Trophoblast cell (in vitro differentiated cells and primary cell): ENCODE results near the gene APH1A.

Experiments used
- DNase-seq, 2 donors: peaks; one replicate each; pipeline ENCODE4 v3.0.0-alpha.2; 2016
- H2AFZ ChIP-seq: 2 replicates; pipeline ENCODE4 v1.6.1; 2013; ENCODE audit warnings: low read length, moderate library complexity, mild to moderate bottlenecking; ENCODE audit not compliant: insufficient read depth, poor library complexity
- H2AK5ac ChIP-seq: 2 replicates; pipeline ENCODE4 v1.6.1; 2013; ENCODE audit warnings: mild to moderate bottlenecking, low read length
- H2BK120ac ChIP-seq: 2 replicates; pipeline ENCODE4 v1.6.1; 2013; ENCODE audit warnings: low read length, mild to moderate bottlenecking, moderate library complexity; ENCODE audit not compliant: insufficient read depth, poor library complexity
- H2BK12ac ChIP-seq: 2 replicates; pipeline ENCODE4 v1.6.1; 2013; ENCODE audit warnings: mild to moderate bottlenecking, low read length, moderate library complexity
- H2BK5ac ChIP-seq: 2 replicates; pipeline ENCODE4 v1.6.1; 2013; ENCODE audit warnings: low read length, low read depth, moderate library complexity, mild to moderate bottlenecking; ENCODE audit not compliant: poor library complexity
- H3K14ac ChIP-seq: 2 replicates; pipeline ENCODE4 v1.6.1; 2013; ENCODE audit warnings: mild to moderate bottlenecking, low read length
- H3K18ac ChIP-seq: 2 replicates; pipeline ENCODE4 v1.6.1; 2013; ENCODE audit warnings: mild to moderate bottlenecking, low read length
- H3K23ac ChIP-seq: 2 replicates; pipeline ENCODE4 v1.6.1; 2013; ENCODE audit warnings: low read length
- H3K27ac ChIP-seq: 2 replicates; pipeline ENCODE4 v1.5.1; 2013; ENCODE audit warnings: low read depth, mild to moderate bottlenecking, inconsistent platforms, low read length, moderate library complexity
- H3K27me3 ChIP-seq: 2 replicates; pipeline ENCODE4 v1.6.1; 2013; ENCODE audit warnings: inconsistent platforms, mild to moderate bottlenecking, low read length, moderate library complexity; ENCODE audit not compliant: insufficient read depth
- H3K36me3 ChIP-seq, 2 experiments: 1 replicate in 1 of 2; 2 replicates in 1 of 2; pipeline ENCODE4 v1.6.1; 2013; ENCODE audit warnings: low read length in 2 of 2, mild to moderate bottlenecking in 2 of 2, moderate library complexity in 1 of 2; ENCODE audit not compliant: insufficient read depth in 2 of 2, control insufficient read depth in 1 of 2
- H3K4ac ChIP-seq: 2 replicates; pipeline ENCODE4 v1.6.1; 2013; ENCODE audit warnings: low read depth, mild to moderate bottlenecking, low read length, moderate library complexity
- H3K4me1 ChIP-seq, 2 experiments: 1 replicate in 1 of 2; 2 replicates in 1 of 2; pipeline ENCODE4 v1.6.1; 2013; ENCODE audit warnings: low read length in 2 of 2, mild to moderate bottlenecking in 2 of 2, moderate library complexity in 1 of 2; ENCODE audit not compliant: insufficient read depth in 2 of 2, control insufficient read depth in 1 of 2
- H3K4me2 ChIP-seq: 2 replicates; pipeline ENCODE4 v1.6.1; 2013; ENCODE audit warnings: inconsistent platforms, mild to moderate bottlenecking, low read length, moderate library complexity
- H3K4me3 ChIP-seq: 2 replicates; pipeline ENCODE4 v1.5.1; 2013; ENCODE audit warnings: mild to moderate bottlenecking, low read depth, low read length, inconsistent platforms
- H3K79me1 ChIP-seq: one replicate; pipeline ENCODE4 v1.6.1; 2013; ENCODE audit warnings: low read length
- H3K79me2 ChIP-seq: 2 replicates; pipeline ENCODE4 v1.6.1; 2013; ENCODE audit warnings: low read length, mild to moderate bottlenecking; ENCODE audit not compliant: control insufficient read depth, insufficient read depth, poor library complexity
- H3K9ac ChIP-seq: 2 replicates; pipeline ENCODE4 v1.6.1; 2013; ENCODE audit warnings: mild to moderate bottlenecking, low read length
- H3K9me3 ChIP-seq: 2 replicates; pipeline ENCODE4 v1.6.1; 2013; ENCODE audit warnings: low read depth, mild to moderate bottlenecking, control low read depth, inconsistent platforms, low read length; ENCODE audit not compliant: insufficient read depth
- H4K12ac ChIP-seq: 2 replicates; pipeline ENCODE4 v1.6.1; 2013; ENCODE audit warnings: low read depth, mild to moderate bottlenecking, low read length, moderate library complexity
- H4K8ac ChIP-seq: 2 replicates; pipeline ENCODE4 v1.6.1; 2013; ENCODE audit warnings: low read depth, mild to moderate bottlenecking, low read length, moderate library complexity
- H4K91ac ChIP-seq: one replicate; pipeline ENCODE4 v1.6.1; 2013; ENCODE audit warnings: low read depth, mild to moderate bottlenecking, low read length, moderate library complexity
- WGBS: extraction: QIAGEN DNeasy Blood & Tissue Kit; methylation state at CpG from one replicate; pipeline ENCODE4 v1.1.7; 2013; ENCODE audit warnings: missing lambda C conversion rate; ENCODE audit not compliant: insufficient read length, insufficient coverage; ENCODE audit errors: extremely low coverage; 5-methylcytosine and 5-hydroxymethylcytosine counted together

The APH1A gene

DNA sequence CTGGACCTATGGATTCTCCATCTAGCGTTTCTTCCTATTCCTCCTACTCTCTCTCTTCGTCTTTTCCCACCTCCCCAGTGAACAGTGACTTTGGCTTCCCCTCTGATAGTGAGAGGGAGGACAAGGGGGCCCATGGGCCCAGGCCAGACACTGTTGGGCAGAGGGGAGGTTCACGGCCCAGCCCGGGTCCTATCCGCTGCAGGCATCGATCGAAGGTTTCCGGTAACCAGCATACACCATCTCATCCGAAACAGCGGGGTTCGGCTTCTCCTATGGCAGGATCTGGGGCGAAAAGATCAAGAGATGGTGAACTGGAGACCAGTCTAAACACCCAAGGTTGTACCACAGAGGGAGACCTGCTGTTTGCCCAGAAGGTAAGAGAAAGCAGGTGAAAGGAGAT is 14.4 kb upstream of the APH1A start:
- no peak overlapping the region for H4K8ac ChIP-seq
- H3K23ac ChIP-seq, result no peak overlapping the region
- H2BK120ac ChIP-seq, result no peak overlapping the region
- H2AK5ac ChIP-seq, result no peak overlapping the region
- H3K18ac ChIP-seq, result no peak overlapping the region
- no peak overlapping the region for H3K14ac ChIP-seq
- no peak overlapping the region for H4K91ac ChIP-seq
- H3K36me3 ChIP-seq, result no peaks in the 10 kb centered on the region
- no peak overlapping the region for H2BK12ac ChIP-seq
- peaks cover 17% of the 10 kb centered on the region for H3K27me3 ChIP-seq
- WGBS, result no CpG with 5 or more reads among the region's 12 CpGs
- H3K79me2 ChIP-seq, result no peaks in the 10 kb centered on the region
- H3K4me1 ChIP-seq, result peaks cover 7 to 16% of the 10 kb centered on the region in 2 experiments
- H3K4me2 ChIP-seq, result no peak overlapping the region
- no peak overlapping the region for H4K12ac ChIP-seq
- no peak overlapping the region for H3K4ac ChIP-seq
- H3K9ac ChIP-seq, result no peak overlapping the region
- H3K79me1 ChIP-seq, result no peaks in the 10 kb centered on the region
- H3K27ac ChIP-seq, result no peak overlapping the region
- no peak overlapping the region for H2AFZ ChIP-seq
- no peak overlapping the region for H3K4me3 ChIP-seq
- no peak for DNase-seq
- H3K9me3 ChIP-seq, result peaks cover 11% of the 10 kb centered on the region
- no peak overlapping the region for H2BK5ac ChIP-seq

- Histone ChIP-seq H3K79me2 (no peaks in the 10 kb centered on the region), H3K14ac (no peak overlapping the region), H3K4me3 (peak overlapping the region; percentile 31), H3K79me1 (no peaks in the 10 kb centered on the region), H3K4me2 (peak overlapping the region; percentile 54), H3K23ac (no peak overlapping the region), H2BK5ac (no peak overlapping the region), H4K91ac (no peak overlapping the region), H4K12ac (no peak overlapping the region), H3K4me1 (peaks cover 7 to 16% of the 10 kb centered on the region in 2 experiments), H4K8ac (no peak overlapping the region), H3K27ac (no peak overlapping the region), H2BK12ac (no peak overlapping the region), H3K36me3 (no peaks in the 10 kb centered on the region), H3K9me3 (peaks cover 11% of the 10 kb centered on the region), H3K27me3 (peaks cover 17% of the 10 kb centered on the region), H3K9ac (no peak overlapping the region), H2AK5ac (no peak overlapping the region), H2AFZ (peak overlapping the region; percentile 43), H2BK120ac (no peak overlapping the region), H3K18ac (no peak overlapping the region), H3K4ac (no peak overlapping the region)
- DNase-seq, result no peak
- WGBS, result no CpG with 5 or more reads among the region's 21 CpGs
These were observed 13.7 kb upstream of the APH1A start for GRCh38 chr1:150282558-150282958.

GRCh38 chr1:150281758-150282557 is 13.1 kb upstream of the APH1A start, which contains the start of gene CIART:
TSS of gene CIART (plus strand) at chr1:150282554. CDS start at chr1:150283268, 714 bp downstream.
- Histone ChIP-seq H3K9me3 (peaks cover 11% of the 10 kb centered on the region), H3K4me2 (peak within 1 kb of the TSS; percentile 54), H4K12ac (no peak within 1 kb of the TSS), H3K9ac (no peak within 1 kb of the TSS), H2BK12ac (peak within 1 kb of the TSS; percentile 24), H2AFZ (peak within 1 kb of the TSS; percentile 43), H3K79me1 (no peaks in the 10 kb centered on the region), H2AK5ac (no peak within 1 kb of the TSS), H4K91ac (no peak within 1 kb of the TSS), H3K4ac (no peak within 1 kb of the TSS), H3K14ac (no peak within 1 kb of the TSS), H3K27ac (no peak within 1 kb of the TSS), H2BK120ac (no peak within 1 kb of the TSS), H3K4me3 (peak within 1 kb of the TSS; percentile 31), H4K8ac (peak within 1 kb of the TSS; percentile 55), H3K18ac (peak within 1 kb of the TSS; percentile 2), H3K27me3 (peaks cover 17% of the 10 kb centered on the region), H3K36me3 (no peaks in the 10 kb centered on the region), H2BK5ac (no peak within 1 kb of the TSS), H3K23ac (no peak within 1 kb of the TSS), H3K79me2 (no peaks in the 10 kb centered on the region), H3K4me1 (peaks cover 7 to 16% of the 10 kb centered on the region in 2 experiments)
- peak in 1 of 2 donors; percentile 23 for DNase-seq
- WGBS, result no CpG with 5 or more reads among the region's 46 CpGs

DNA sequence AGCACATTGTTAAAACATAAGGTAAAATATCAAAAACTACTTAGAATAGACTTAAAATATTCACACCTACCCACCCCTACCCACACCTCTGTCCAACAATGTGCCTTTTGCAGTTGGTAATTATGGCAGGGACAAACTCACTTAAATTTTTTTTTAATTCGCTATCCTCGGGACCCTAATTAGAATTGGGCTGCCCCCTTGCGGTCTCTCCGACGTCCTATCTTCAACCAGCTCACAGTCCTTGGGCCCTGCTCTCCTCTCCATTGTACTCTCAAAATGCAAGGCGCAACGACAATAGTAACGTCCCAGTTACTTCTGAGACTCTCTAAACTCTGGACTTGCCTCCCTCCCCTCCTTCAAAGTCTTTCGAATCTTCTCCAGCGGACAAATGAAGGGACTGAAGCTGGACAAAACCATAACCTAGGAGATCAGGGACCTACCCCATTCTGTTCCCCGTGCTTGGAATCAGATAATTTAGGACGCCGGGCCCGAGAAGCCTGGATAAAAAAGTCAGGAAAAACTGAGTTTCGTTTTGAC is 12.5 kb upstream of the APH1A start:
- no peak overlapping the region for H3K27ac ChIP-seq
- peaks cover 7 to 16% of the 10 kb centered on the region in 2 experiments for H3K4me1 ChIP-seq
- no CpG with 5 or more reads among the region's 15 CpGs for WGBS
- H3K27me3 ChIP-seq, result peaks cover 17% of the 10 kb centered on the region
- H3K79me1 ChIP-seq, result no peaks in the 10 kb centered on the region
- H3K9ac ChIP-seq, result no peak overlapping the region
- no peak overlapping the region for H2BK5ac ChIP-seq
- peak; percentile 21 to 49 for DNase-seq
- peak overlapping the region; percentile 24 for H2BK12ac ChIP-seq
- no peak overlapping the region for H4K91ac ChIP-seq
- no peak overlapping the region for H3K4me3 ChIP-seq
- H3K79me2 ChIP-seq, result no peaks in the 10 kb centered on the region
- no peak overlapping the region for H2BK120ac ChIP-seq
- H2AFZ ChIP-seq, result peak overlapping the region; percentile 19
- H3K9me3 ChIP-seq, result peaks cover 11% of the 10 kb centered on the region
- no peak overlapping the region for H3K18ac ChIP-seq
- no peak overlapping the region for H3K23ac ChIP-seq
- H3K4ac ChIP-seq, result no peak overlapping the region
- no peak overlapping the region for H4K12ac ChIP-seq
- peak overlapping the region; percentile 55 for H4K8ac ChIP-seq
- H3K4me2 ChIP-seq, result peak overlapping the region; percentile 54
- no peak overlapping the region for H3K14ac ChIP-seq
- H2AK5ac ChIP-seq, result no peak overlapping the region
- no peaks in the 10 kb centered on the region for H3K36me3 ChIP-seq
